DMS 273 treated with DMSO at 0.1 percent for 48 hours (cell line): ENCODE results near the gene OR5D18.
"Not testable (repeated sequence)": the region's sequence is repeated elsewhere in the genome, so short reads cannot be mapped to it uniquely, and the experiment has no call there.

ENCODE experiments used
- DNase-seq: peaks from one replicate; lab custom pipeline; 2025; lab: John Stamatoyannopoulos, UW

Gene OR5D18

GRCh38 chr11:55819330-55819729 lies at the start of gene OR5D18:
TSS of gene OR5D18 (plus strand) at chr11:55819630. CDS start at chr11:55819630, 0 bp downstream.
- DNase-seq = no peak

- DNase-seq = no peak
These were observed 46.3 kb upstream of the OR5D18 start, which contains the start of gene OR5D13 for GRCh38 chr11:55773138-55773537. TSS of gene OR5D13 (plus strand) at chr11:55773438. CDS start at chr11:55773438, 0 bp downstream.

GRCh38 chr11:55791606-55792005 lies 27.8 kb upstream of the OR5D18 start:
- DNase-seq = no peak

- no peak for DNase-seq
These were observed 26.1 kb upstream of the OR5D18 start for GRCh38 chr11:55793321-55793720.

- DNase-seq = no peak
These were observed 24.2 kb upstream of the OR5D18 start, which contains the start of gene OR5D14 for GRCh38 chr11:55795256-55795655. TSS of gene OR5D14 (plus strand) at chr11:55795556. CDS start at chr11:55795556, 0 bp downstream.

- no peak for DNase-seq
These were observed 13.2 kb upstream of the OR5D18 start for GRCh38 chr11:55806248-55806647.

- DNase-seq = no peak
These were observed 8.4 kb upstream of the OR5D18 start, which contains the start of gene OR5L1 for GRCh38 chr11:55811067-55811466. TSS of gene OR5L1 (plus strand) at chr11:55811367. CDS start at chr11:55811467, 100 bp downstream.

- no peak for DNase-seq
These were observed 7.5 kb downstream of the OR5D18 start, which contains the start of gene OR5L2 for GRCh38 chr11:55826919-55827318. TSS of gene OR5L2 (plus strand) at chr11:55827219. CDS start at chr11:55827219, 0 bp downstream.

GRCh38 chr11:55838452-55838851 lies 19.0 kb downstream of the OR5D18 start, which contains the start of gene OR5D16:
TSS of gene OR5D16 (plus strand) at chr11:55838752. CDS start at chr11:55838752, 0 bp downstream.
- DNase-seq = no peak

GRCh38 chr11:55847453-55847852 lies 28.0 kb downstream of the OR5D18 start:
- no peak for DNase-seq

- DNase-seq = no peak
These were observed 29.6 kb downstream of the OR5D18 start for GRCh38 chr11:55849037-55849436.

- DNase-seq = no peak
These were observed 32.7 kb downstream of the OR5D18 start for GRCh38 chr11:55852141-55852540.

GRCh38 chr11:55854704-55855103 lies 35.3 kb downstream of the OR5D18 start:
- DNase-seq = no peak

- not testable (repeated sequence) for DNase-seq
These were observed 47.9 kb downstream of the OR5D18 start for GRCh38 chr11:55867354-55867753.
